A673 (cell line): ENCODE data around the gene PTPN5.

Experiments
- EZH2 ChIP-seq: fragments of 200-600 bp; sonication (generic); IDR thresholded peaks from 2 replicates; pipeline ENCODE4 v1.6.1; 2017; ENCODE audit warnings: borderline replicate concordance, low read depth, mild to moderate bottlenecking, mixed read lengths, antibody characterized with exemption, low read length; ENCODE audit not compliant: poor library complexity, severe bottlenecking
- TF ChIP-seq, protein P1 (sequence below): fragments of 300-800, 200-600 bp; sonication (generic); conservative IDR thresholded peaks from 2 replicates; pipeline ENCODE4 v1.5.1; 2017; ENCODE audit warnings: low read depth, mild to moderate bottlenecking, antibody characterized with exemption, low read length, moderate library complexity, mixed read lengths

DNA sequence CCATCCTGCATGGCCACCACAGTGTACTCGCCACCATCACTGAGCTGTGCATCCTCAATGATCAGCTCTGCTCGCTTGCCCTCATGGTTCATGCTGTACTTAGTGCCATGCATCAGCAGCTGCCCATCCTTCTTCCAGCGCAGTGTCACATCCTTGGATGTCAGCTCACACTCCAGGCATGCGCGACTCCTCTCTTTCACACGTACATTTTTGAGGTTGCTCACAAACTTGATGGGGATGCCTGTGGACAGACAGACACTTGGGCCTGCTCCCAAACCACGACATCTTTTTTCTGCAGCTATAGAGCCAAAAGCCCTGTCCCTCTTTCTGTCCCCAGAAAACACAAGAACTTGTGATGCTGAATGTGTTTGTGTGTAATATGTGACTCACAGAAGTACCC lies 76.1 kb downstream of the PTPN5 start:
- TF ChIP-seq, protein P1, sequence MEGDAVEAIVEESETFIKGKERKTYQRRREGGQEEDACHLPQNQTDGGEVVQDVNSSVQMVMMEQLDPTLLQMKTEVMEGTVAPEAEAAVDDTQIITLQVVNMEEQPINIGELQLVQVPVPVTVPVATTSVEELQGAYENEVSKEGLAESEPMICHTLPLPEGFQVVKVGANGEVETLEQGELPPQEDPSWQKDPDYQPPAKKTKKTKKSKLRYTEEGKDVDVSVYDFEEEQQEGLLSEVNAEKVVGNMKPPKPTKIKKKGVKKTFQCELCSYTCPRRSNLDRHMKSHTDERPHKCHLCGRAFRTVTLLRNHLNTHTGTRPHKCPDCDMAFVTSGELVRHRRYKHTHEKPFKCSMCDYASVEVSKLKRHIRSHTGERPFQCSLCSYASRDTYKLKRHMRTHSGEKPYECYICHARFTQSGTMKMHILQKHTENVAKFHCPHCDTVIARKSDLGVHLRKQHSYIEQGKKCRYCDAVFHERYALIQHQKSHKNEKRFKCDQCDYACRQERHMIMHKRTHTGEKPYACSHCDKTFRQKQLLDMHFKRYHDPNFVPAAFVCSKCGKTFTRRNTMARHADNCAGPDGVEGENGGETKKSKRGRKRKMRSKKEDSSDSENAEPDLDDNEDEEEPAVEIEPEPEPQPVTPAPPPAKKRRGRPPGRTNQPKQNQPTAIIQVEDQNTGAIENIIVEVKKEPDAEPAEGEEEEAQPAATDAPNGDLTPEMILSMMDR, result no peak
- no peak for TF ChIP-seq EZH2
